Caco-2 (cell line): Measurements from ENCODE around the gene GAP43. TPM values are rescaled to one million over a fixed set of nuclear protein-coding genes. Genes with fewer than 3 reads are reported as not detected.

ENCODE experiments used
- BruUV-seq: library from RNA; stranded (reverse); fragments of 400-500 nt; replicated peaks from 2 replicates; lab custom pipeline; 2021; lab: Mats Ljungman, UMichigan
- CTCF ChIA-PET: fragments of 300-600 bp; sonication (Branson Sonifier 250); formaldehyde crosslinking; loops from one replicate; lab custom pipeline; 2022; ENCODE audit warnings: antibody characterized with exemption; lab: Charles Lee
- POLR2A ChIA-PET: fragments of 300-600 bp; sonication (Branson Sonifier 250); formaldehyde crosslinking; loops from one replicate; lab custom pipeline; 2022; ENCODE audit warnings: antibody characterized with exemption; lab: Charles Lee
- DNase-seq, 2 experiments: peaks; one replicate each; pipeline versions ENCODE4 v3.0.0 to v3.0.0-alpha.2; 2020 to 2022
- H3K27me3 ChIP-seq: replicated peaks from 2 replicates; pipeline ENCODE4 v1.6.0; 2011; ENCODE audit warnings: low read length; ENCODE audit not compliant: control insufficient read depth, insufficient read depth
- H3K36me3 ChIP-seq: 2 replicates; pipeline ENCODE4 v1.5.1; 2011; ENCODE audit warnings: low read length; ENCODE audit not compliant: control insufficient read depth, insufficient read depth
- H3K4me1 ChIP-seq: fragments of 250-450 bp; sonication (Bioruptor Pico); 2 replicates; pipeline ENCODE4 v1.5.1; 2020; ENCODE audit warnings: mild to moderate bottlenecking
- H3K4me3 ChIP-seq: 2 replicates; pipeline ENCODE4 v1.5.1; 2011; ENCODE audit warnings: low read depth, mild to moderate bottlenecking, control low read depth, low read length
- H3K9me3 ChIP-seq: fragments of 250-450 bp; sonication (Bioruptor Pico); 2 replicates; pipeline ENCODE4 v1.5.1; 2020; ENCODE audit warnings: mild to moderate bottlenecking, moderate library complexity
- H3K27ac Mint-ChIP-seq: one replicate; pipeline ENCODE4 v1.8.0; 2022; ENCODE audit warnings: mixed read lengths; ENCODE audit not compliant: unreplicated experiment
- H3K27me3 Mint-ChIP-seq: one replicate; pipeline ENCODE4 v1.8.0; 2022; ENCODE audit warnings: mixed read lengths; ENCODE audit not compliant: insufficient read depth, unreplicated experiment
- H3K36me3 Mint-ChIP-seq: one replicate; pipeline ENCODE4 v1.8.0; 2022; ENCODE audit warnings: mild to moderate bottlenecking, mixed read lengths; ENCODE audit not compliant: insufficient read depth, unreplicated experiment
- H3K4me1 Mint-ChIP-seq: one replicate; pipeline ENCODE4 v1.8.0; 2022; ENCODE audit warnings: low read depth, mixed read lengths; ENCODE audit not compliant: unreplicated experiment
- H3K4me3 Mint-ChIP-seq: one replicate; pipeline ENCODE4 v1.8.0; 2022; ENCODE audit warnings: mild to moderate bottlenecking, moderate library complexity, mixed read lengths; ENCODE audit not compliant: unreplicated experiment
- H3K9me3 Mint-ChIP-seq: one replicate; pipeline ENCODE4 v1.8.0; 2022; ENCODE audit warnings: mixed read lengths; ENCODE audit not compliant: unreplicated experiment
- CTCF ChIP-seq, 2 experiments: fragments of 200-600 bp in 1 of 2; IDR thresholded peaks; 1 replicate in 1 of 2; 2 replicates in 1 of 2; pipeline versions ENCODE4 v1.5.1 to v1.8.0; 2011 to 2022; ENCODE audit warnings: antibody characterized with exemption in 1 of 2, control low read depth in 1 of 2, inconsistent platforms in 1 of 2, low read depth in 1 of 2, low read length in 1 of 2, mild to moderate bottlenecking in 1 of 2, moderate library complexity in 1 of 2; ENCODE audit not compliant: insufficient read depth in 1 of 2, severe bottlenecking in 1 of 2, unreplicated experiment in 1 of 2
- intact Hi-C: fragments of 100-400 bp; cut with micrococcal nuclease; formaldehyde crosslinking; loops from one replicate; pipeline ENCODE4 v1.10.0; 2022; ENCODE audit not compliant: unreplicated experiment
- total RNA-seq: library from RNA; stranded (reverse); gene quantifications from 2 replicates; pipeline ENCODE4 v1.2.3, GENCODE V29; 2022

Gene GAP43
- total RNA-seq, 1 experiment from 2014 or later, result not detected

GRCh38 chr3:115652738-115653137 is 29.4 kb downstream of the GAP43 start:
- CTCF ChIA-PET, result no interaction called here
- intact Hi-C loops, result no loop called here

DNA sequence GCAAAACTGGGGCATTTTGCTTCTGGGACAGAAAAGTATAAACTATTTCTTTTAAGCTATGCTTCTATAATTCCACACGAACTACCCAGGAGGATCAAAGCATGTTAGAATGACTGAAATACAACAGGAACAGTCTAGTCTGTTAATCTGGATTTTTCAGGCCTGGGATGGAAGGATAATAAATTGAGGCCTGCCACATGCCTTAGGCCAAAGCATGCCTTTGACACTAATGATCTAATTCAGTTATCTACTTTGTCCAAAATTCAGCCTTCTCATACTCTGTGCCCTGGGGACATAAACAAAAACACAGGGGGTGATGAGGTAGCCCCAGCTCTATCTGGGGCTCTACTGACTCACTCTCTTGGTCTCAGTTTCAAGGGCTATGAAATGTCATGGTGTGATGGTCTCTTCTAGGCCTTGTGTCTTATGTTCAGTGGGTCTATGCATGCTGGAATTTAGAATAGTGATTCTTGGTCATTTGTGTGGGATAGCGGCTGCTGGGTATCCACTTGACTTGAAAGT is 32.5 kb downstream of the GAP43 start:
- no TSS peak for BruUV-seq
- no peaks in the 10 kb centered on the region for H3K9me3 Mint-ChIP-seq
- TF ChIP-seq CTCF (IDR thresholded peaks at IDR 0.05; ENCODE audit: insufficient read depth in 1 of 2, low read depth in 1 of 2, low read length in 1 of 2, severe bottlenecking in 1 of 2, unreplicated experiment in 1 of 2), result no peak
- no peaks in the 10 kb centered on the region for H3K9me3 ChIP-seq
- POLR2A ChIA-PET, result no interaction called here
- H3K4me3 Mint-ChIP-seq, result no peak overlapping the region
- no peak overlapping the region for H3K4me3 ChIP-seq
- H3K36me3 Mint-ChIP-seq, result peaks cover 6% of the 10 kb centered on the region
- no peaks in the 10 kb centered on the region for H3K4me1 ChIP-seq
- intact Hi-C loops, result no loop called here
- H3K27me3 Mint-ChIP-seq, result peaks cover 8% of the 10 kb centered on the region
- no peak for DNase-seq
- H3K4me1 Mint-ChIP-seq, result peaks cover 6% of the 10 kb centered on the region
- H3K36me3 ChIP-seq, result no peaks in the 10 kb centered on the region
- no peaks in the 10 kb centered on the region for H3K27me3 ChIP-seq
- H3K27ac Mint-ChIP-seq, result no peak overlapping the region
- CTCF ChIA-PET, result no interaction called here

More at GRCh38 chr3:115652738-115653137, 29.4 kb downstream of the GAP43 start:
- Histone ChIP-seq H3K9me3 (no peaks in the 10 kb centered on the region), H3K36me3 (no peaks in the 10 kb centered on the region), H3K27me3 (no peaks in the 10 kb centered on the region), H3K4me3 (no peak overlapping the region), H3K4me1 (no peaks in the 10 kb centered on the region)
- H3K27me3 Mint-ChIP-seq, result peaks cover 21% of the 10 kb centered on the region
- no peaks in the 10 kb centered on the region for H3K9me3 Mint-ChIP-seq
- no peak overlapping the region for H3K4me3 Mint-ChIP-seq
- POLR2A ChIA-PET, result no interaction called here
- TF ChIP-seq CTCF (IDR thresholded peaks at IDR 0.05; ENCODE audit: insufficient read depth in 1 of 2, low read depth in 1 of 2, low read length in 1 of 2, severe bottlenecking in 1 of 2, unreplicated experiment in 1 of 2), result no peak
- DNase-seq, result no peak
- H3K27ac Mint-ChIP-seq, result no peak overlapping the region
- H3K36me3 Mint-ChIP-seq, result no peaks in the 10 kb centered on the region
- H3K4me1 Mint-ChIP-seq, result no peaks in the 10 kb centered on the region
- BruUV-seq, result no TSS peak

DNA sequence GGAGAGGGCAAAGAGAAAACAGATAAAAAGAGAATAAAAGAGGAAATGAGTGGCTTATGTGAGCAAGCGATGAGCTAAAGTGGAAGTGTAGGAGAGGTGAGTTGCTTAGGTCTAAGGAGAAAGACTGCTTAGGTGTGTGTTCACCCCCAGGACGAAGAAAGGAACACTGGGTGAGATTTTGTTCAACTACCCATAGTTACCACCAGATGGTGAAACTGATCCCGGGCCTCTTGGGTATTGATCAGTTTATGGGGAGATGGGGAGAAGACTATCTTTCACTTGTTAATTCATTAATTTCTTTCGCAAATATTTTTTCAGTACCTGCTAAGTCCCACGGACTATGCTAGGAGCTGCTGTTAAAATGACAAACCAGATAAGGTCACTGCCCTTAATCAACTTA is 33.9 kb downstream of the GAP43 start:
- peak in 1 of 2 experiments; percentile 3 for DNase-seq
- Mint-ChIP-seq H3K4me1 (peaks cover 6% of the 10 kb centered on the region), H3K36me3 (peaks cover 6% of the 10 kb centered on the region), H3K27me3 (peaks cover 3% of the 10 kb centered on the region), H3K9me3 (no peaks in the 10 kb centered on the region), H3K4me3 (peak overlapping the region; percentile 1), H3K27ac (no peak overlapping the region)
- no TSS peak for BruUV-seq
- CTCF ChIA-PET, result no interaction called here
- no peak for TF ChIP-seq CTCF (IDR thresholded peaks at IDR 0.05; ENCODE audit: insufficient read depth in 1 of 2, low read depth in 1 of 2, low read length in 1 of 2, severe bottlenecking in 1 of 2, unreplicated experiment in 1 of 2)
- Histone ChIP-seq H3K9me3 (no peaks in the 10 kb centered on the region), H3K4me3 (no peak overlapping the region), H3K27me3 (no peaks in the 10 kb centered on the region), H3K4me1 (no peaks in the 10 kb centered on the region), H3K36me3 (no peaks in the 10 kb centered on the region)
- intact Hi-C loops, result no loop called here
- POLR2A ChIA-PET, result no interaction called here
